SHP77 treated with DMSO at 0.1 percent for 48 hours (cell line): ENCODE data around the gene RND1.

Experiments used
- DNase-seq: peaks from one replicate; lab custom pipeline; 2025; lab: John Stamatoyannopoulos, UW

RND1 gene

GRCh38 chr12:48807981-48808380, 57.7 kb downstream of the RND1 start:
- no peak for DNase-seq
